NCI-H82 treated with DMSO at 0.1 percent for 48 hours (cell line): Measurements from ENCODE around the gene EEF1AKMT1.

Source experiments
- DNase-seq: peaks from one replicate; lab custom pipeline; 2025; ENCODE audit not compliant: unreplicated experiment; lab: John Stamatoyannopoulos, UW

The EEF1AKMT1 gene

DNA sequence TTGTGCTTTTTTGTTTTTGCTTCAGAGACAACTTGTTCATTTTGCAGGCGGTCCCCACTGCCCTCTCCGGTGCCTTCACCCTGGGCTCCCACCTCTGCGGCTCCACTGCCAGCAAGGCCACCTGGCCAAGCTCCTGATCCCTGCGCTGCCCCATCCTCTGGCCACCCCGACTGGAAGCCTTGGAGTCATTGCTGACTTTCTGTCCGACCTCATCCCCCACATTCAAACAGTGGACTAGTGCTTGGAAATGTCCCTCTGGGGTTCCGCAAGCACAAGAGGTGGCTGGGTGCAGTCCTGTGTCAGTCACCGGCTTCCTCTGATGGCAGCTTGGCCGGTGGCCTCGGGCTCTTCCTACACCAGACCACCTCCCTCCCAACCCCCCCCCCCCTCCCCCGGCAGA, 53.3 kb downstream of the EEF1AKMT1 start:
- no peak for DNase-seq

DNA sequence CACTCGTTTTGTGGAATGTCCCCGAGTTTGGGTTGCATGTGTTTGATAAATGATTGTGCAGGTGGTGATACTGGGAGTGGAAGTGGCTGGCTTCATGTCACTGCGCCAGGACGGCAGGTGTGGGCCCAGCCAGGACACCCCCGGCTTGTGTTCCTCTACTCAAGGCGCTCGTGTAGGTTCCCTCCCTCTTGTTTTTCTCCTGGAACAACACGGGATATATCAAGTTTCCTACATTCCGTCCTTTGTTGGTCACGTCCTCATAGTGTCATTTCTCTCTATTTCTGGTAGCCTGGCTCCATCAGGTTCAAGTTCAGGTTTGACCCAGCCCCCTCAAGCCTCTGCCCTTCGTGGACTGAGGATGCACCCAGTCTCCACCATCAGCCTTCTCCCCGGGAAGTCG, 54.0 kb downstream of the EEF1AKMT1 start:
- DNase-seq, result no peak

DNA sequence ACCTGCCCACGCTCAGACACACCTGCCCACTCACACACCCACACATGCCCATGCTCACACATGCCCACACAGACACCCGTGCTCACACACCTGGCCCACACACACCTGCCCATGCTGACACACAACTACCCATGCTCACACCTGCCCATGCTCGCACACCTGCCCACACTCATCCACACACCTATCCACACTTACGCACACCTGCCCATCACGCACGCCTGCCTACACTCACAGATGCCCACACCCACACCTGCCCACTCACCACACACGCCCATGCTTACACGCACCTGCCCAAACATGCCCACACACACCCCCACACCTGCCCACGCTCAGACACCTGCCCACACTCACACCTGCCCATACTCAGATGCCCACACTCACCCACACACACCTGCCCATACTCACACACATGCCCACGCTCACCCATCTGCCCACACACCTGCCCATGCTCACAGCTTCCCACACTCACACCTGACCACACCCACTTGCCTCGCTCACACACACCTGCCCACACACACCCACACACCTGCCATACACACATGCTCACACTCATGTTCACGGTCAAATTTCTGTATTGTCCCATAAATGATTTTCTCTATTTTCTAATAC, 54.7 kb downstream of the EEF1AKMT1 start:
- no peak for DNase-seq

DNA sequence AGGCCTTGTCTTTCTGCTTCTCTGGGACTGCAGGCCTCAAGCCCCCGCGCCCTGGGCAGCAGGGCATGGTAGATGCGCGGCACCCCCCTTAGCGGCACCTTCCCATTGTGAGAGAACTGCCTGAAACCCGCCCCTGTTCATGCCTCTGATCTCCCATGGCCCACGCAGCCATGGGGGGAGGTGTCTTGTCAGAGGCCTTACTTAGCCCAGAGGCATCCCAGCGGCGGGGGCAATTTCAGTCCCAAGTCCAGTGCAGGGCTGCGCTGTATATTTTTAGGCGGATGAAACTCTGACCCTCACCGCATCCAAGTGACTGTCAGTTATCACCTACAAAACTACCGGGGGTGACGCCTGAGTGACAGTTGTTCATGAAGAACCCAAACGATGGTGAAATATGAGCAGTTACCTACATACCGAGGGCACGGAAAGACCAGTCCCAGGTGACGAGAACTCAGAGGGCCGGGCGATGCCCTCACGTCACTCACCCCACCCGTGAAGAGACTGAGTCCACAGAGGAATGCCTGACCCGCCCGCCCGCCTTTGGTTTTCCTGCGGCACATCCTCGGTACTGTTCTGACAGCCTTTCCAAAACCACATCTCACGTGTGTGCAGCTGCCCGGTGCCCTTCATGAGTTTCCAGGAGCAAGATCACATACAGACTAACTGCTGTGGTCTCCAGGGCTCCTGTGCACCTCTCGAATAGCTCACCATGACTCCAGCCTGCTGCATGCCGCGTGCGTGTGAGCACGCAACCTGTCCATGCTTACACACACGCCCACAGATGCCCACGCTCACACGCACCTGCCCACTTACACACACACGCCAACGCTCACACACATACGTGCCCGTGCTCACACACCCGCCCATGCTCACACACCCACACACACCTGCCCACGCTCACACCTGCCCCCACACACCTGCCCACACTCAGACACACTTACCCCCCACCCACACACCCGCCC, 55.9 kb downstream of the EEF1AKMT1 start:
- DNase-seq, result no peak

DNA sequence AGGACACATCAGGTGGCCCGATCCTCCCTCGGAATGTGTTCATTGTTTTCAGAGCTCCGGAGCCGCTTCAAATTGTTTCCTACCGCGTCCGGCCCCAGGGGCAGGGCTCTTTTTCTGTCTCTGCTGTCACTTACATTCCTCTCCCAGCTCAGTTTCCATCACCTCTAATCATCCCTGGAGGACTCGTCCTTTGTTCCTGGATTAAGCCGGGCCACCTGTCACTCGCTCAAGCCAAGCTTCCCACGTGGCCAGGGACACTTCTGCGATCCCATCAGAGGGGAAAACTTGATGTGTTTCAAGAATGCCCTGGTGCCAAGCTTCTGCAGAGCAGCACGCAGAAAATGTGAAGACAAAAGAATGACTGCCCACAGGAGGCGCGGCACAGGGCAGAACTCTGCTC, 56.8 kb downstream of the EEF1AKMT1 start:
- peak; percentile 98 for DNase-seq

DNA sequence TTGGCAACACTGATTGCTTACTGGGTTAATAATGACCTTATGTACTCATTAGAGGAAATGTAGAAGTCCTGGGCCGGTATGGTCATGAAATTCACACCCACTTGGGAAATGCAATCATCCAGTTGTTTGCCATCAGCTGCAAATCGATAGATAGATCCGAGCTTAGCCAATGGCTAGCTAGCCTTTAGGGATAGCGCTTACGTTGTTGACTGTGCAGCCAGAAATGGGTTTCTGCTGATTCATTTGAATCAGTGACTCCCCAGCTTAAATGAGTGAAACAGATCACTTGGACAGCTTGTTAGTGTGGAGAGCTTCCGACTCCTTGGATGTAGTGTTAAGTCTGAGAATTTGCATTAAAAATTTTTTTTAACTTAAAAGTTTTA, 58.4 kb downstream of the EEF1AKMT1 start:
- no peak for DNase-seq

DNA sequence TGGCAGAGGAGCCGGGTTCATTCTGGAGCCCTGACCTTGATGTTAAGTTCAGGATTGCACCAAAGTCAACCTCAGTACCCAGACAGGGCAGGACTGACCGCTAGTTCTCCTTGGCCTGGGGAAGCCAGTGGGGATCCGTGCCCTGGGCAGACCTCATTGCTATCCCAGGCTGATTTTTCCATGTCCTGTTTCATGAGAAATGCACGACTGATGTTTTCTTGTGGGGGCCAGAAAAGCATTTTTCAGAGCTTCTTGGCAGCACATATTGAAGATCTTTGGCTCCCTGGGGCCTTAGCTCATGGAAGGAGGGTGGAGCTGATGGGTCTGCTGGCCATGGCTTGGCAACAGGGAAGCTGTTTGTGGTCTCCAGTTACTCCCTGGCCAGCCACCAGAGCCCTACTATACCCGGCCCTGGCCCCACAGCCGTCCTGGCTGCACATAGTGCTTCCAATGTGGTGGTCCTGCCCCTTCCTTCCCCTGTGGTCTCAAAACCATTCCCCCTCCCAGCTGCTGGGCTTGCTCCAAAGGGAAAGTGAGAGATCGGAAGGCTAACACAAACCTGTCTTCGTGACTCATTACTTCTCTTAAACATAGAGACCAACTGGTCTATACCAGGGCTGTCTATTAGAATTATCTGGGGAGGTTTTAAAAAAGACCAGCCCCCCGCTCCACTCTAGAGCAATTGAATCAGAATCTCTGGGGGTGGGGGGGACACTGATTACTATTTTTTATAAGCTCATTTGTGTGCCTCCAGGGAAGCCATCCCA, 59.0 kb downstream of the EEF1AKMT1 start:
- no peak for DNase-seq

DNA sequence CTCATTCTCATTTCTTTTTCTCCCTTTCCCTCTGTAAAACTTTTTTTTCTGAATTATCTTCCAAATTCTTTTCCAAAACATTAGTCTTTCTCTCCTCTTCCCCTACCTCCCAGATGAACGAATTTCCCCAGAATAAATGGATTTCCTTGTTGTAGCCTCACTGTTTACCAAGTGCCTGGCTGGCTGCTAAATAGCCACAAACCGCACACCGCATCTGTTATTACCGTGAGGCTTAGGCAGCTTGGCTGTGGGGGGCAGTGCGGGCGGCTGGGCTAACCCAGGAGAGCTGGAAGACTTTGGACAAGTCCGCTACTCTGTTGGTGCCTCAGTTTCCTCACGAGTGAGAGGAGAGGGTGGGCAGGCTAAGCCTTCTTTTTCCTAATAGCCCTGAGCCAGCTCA, 59.6 kb downstream of the EEF1AKMT1 start:
- DNase-seq, result peak; percentile 50

DNA sequence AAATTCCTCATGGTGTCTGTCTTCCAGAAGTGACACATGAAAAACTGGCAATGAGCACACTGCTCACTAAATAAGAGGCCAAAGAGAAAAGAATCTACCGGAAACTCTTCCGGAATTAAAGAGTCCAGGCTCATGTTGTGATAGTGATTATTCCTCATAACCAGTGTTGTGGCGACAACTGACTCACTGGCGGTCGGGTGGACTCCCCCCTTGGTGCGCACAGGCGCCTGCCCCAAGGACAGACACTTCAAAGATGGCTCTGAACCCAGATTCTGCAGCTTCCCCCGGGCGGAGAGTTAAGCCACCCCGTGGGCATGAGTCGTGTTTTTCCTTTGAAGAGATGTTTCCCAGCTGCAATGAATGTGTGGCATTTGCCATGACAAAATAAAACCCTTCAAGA, 60.0 kb downstream of the EEF1AKMT1 start:
- no peak for DNase-seq

DNA sequence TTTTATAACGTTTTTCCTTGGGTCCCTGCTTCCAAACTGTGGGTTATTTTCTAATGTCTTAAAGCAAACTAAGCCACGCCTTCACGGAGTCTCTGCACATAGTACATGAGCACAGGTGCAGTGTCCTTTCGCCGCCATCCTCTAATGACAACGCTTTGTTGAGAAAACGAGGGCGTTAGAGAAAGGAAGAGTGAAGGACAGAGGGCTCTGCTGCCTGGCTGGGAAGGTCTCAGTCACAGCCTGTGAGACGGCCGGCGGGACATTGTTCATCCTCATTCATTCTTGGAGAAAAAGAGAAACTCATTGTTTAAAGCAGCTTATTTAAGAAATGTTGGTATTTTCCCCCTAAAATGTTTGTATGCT, 60.8 kb downstream of the EEF1AKMT1 start:
- DNase-seq, result no peak

DNA sequence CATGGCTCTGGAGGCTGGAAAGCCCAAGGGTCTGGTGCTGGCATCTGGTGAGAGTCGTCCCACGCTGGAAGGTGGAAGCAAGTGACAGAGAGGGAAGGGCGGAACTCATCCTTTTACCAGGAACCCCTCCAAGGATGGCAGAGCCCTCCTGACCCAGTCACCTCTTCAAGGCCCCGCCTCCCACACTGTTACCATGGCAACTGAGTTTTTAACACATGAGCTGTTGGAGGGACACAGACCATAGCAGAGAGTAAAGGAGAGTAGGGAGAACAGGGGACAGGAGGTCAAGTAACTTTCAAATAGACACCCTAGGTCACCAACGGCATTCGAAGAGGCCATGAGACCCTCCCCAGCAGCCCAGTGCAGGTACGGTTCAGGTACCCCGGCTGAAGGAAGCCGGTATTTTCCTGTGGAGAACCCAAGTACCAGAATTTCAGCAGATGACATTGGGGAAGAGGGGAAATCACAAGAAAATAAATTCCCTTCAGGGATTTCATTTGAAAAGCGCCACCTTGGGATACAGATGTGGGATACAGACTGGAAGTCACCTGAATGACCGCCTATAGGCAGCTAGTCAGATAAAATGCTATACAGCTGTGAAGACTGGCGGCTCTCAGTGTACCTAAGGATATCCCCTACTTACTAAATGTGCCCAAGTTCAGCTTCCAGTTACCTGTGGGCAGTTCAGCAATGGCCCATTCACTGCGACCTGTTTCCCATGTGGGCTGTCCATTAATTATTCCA, 62.3 kb downstream of the EEF1AKMT1 start:
- DNase-seq, result no peak

DNA sequence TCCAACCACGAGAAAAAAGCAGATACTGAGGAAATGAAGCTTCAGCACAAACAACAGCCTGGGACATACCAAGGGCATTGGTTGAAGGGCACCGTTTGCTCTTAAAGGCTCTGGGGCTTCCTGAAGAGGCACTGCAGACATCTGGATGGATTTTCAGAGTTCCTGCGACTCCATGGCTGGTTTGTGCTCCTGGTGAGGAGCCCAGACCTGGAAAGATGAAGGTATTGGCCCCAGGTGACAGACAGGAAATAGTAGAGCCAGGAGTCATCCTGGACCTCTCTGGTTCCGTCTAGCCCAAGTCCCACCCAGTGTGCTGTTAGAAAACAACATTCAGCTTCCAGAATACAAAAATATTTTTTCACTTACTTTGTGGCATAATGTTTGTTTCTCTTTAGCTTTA, 64.0 kb downstream of the EEF1AKMT1 start:
- no peak for DNase-seq

DNA sequence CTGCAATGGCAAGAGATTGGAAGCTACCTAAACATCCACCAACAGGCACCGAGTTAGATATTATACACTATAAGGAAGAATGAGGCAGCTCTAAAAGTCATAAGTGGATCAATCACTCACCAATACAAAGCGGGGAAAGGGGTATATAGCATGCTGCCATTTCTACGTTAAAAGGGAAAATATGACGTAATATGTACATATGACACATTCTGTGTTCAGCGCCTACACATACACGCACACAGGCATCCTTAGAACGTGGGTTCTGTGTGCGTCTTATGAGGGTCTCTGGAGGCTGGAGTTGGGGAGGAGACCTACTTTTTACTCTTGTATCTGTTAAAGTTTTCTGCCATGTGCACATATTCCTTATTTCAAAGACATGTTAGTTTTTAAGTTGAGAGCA, 64.4 kb downstream of the EEF1AKMT1 start:
- no peak for DNase-seq

DNA sequence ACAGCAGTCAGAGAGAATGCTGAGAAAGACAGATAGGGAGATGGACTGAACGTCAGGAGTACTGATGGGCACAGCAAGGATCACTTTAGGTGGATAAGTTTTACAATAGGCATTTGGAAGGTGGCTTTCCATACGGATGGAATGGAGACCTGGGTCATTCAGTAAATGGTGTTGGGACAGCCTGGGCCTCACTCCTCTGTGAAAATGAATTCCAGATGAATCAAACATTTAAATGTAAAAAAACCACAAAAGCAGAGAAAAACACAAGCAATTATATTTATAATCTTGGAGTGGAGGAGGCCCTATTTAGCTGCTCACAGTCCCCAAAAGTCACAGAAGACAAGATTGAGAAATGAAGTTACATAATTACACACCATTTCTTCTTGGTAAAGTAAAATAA, 65.5 kb downstream of the EEF1AKMT1 start:
- DNase-seq, result no peak

DNA sequence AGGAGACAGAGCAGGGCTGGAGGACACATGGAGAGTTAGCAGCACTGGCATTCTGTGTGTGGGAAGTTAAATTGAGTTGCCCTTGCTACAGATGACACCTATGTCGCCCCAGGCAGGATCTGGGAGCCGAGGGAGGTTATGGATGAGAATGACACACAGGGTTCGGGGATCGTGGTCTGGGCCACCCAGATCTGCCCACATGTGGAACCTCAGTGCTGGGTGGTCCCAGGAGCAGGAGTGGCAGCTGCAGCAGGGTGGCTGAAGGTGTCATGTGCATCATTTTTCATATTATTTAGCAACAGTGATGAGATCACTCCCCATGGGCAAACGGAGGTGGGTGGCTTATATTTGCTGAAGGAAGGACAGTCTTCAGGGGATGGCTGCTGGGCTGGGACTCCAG, 67.1 kb downstream of the EEF1AKMT1 start:
- no peak for DNase-seq

DNA sequence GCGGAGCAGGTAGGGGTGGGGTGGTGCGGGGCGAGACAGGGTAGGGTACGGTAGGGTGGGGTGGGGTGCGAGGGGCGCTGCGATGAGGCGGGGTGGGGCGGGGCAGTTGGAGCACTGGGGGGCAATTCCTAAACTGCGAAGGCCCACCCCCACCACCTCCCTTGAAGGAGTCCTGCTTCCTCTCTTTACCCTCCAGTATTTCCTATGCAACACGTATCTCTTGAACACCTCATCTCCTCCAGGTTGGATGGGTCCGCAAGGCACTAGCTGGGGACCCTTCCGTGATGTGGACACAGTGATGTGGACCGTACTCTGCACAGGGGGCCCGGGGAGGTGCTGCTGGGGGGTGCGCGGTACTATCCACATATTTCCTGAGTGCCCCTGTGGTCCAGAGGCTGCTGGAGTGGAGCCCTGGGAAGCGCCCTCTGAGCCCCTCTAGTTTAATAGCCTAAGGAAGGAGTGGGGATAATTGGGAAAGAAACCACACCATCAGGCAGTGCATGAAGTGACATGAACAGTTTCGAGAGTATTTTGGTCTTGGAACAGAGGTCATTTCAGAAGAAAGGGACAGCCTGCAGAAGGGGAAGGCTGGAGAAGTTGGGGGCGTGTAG, 69.2 kb downstream of the EEF1AKMT1 start:
- DNase-seq, result no peak

DNA sequence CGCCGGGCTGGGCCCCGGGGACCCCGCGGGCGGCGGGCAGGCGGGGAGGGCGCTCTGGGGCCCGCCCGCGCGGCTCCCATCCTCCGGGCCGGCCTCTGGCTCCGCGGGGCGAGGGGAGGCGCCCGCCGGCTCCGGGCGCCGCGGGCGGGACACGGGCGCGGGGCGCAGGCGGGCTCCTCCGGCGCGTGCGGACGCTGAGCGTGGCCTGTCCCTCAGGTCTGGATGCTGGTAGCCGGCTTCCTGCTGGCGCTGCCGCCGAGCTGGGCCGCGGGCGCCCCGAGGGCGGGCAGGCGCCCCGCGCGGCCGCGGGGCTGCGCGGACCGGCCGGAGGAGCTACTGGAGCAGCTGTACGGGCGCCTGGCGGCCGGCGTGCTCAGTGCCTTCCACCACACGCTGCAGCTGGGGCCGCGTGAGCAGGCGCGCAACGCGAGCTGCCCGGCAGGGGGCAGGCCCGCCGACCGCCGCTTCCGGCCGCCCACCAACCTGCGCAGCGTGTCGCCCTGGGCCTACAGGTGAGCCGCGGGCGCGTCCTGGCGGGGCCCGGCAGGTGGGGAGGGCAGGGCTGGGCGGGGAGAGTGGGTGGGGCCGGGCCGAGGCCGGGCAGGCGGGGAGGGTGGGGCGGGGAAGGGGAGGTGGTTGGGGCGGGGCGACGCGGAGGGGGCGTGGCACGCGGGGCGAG, 69.8 kb downstream of the EEF1AKMT1 start:
- peak; percentile 31 for DNase-seq

DNA sequence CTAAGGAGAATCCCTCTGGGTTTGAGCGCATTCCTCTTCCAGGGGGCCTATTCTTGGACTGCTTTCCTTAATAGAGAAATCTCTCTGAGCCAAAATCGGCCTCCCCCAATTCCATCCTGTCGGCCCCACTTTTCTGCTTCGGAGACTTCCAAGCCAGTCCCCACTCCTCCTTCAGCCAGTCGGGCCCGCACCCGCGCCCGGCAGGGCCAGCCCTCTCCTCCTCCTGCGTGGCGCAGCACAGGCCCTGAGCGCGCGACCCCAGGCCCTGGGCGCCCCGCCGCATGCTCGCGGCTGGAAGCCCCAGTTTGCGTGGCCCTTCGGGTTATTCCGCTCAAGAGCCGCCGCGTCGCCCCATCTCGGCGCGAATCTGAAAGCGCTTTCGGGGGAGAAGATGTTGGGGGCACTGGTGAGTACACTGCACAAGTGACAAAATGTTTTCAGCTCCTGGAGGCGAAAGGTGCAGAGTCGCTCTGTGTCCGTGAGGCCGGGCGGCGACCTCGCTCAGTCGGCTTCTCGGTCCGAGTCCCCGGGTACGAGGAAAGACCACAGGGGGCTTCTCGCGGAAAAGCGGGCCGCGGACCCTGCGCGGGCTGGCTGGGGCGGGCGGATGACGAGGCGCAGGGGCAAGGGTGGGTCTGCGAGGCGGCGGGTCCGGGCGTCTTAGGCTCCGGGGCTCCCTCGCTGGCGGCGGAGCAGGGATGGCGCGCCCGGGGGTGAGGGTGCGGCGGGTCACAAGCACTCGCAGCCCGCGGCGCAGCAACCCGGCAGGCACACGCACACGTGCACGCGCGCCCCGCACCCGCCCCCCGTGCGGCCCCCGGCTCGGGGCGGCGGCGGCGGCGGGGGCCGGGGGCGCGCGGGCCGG, 70.6 kb downstream of the EEF1AKMT1 start, which contains the start of gene IL17D:
IL17D (plus strand) TSS at position 785 of the 865 bp plus-strand sequence. CDS start 303 bp downstream, outside the sequence.
- DNase-seq, result no peak

DNA sequence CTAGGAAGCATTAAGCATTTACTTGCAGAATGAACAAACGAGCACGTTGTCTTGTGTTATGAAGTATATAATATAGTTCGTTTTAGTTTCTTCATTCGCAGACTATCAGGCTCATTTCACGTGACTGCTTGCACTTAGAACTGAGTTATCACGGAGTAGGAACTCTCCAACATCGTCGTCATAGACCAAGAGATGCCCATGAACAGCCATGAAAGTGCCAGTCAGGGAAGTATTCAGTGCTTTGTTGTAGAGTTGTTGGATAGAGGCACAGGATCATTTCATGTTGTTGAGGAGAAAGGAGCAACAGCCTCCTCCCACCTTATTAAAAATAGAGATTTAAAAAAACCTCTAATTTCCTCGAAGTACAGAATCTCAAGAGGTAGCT, 71.2 kb downstream of the EEF1AKMT1 start:
- DNase-seq, result no peak
